ENCODE measurements around the gene SIGLEC7. TPM values are rescaled to one million over a fixed set of nuclear protein-coding genes. Genes with fewer than 3 reads are reported as not detected.

Gene SIGLEC7
- total RNA-seq, 1 experiment from 2014 or later, result not detected

DNA sequence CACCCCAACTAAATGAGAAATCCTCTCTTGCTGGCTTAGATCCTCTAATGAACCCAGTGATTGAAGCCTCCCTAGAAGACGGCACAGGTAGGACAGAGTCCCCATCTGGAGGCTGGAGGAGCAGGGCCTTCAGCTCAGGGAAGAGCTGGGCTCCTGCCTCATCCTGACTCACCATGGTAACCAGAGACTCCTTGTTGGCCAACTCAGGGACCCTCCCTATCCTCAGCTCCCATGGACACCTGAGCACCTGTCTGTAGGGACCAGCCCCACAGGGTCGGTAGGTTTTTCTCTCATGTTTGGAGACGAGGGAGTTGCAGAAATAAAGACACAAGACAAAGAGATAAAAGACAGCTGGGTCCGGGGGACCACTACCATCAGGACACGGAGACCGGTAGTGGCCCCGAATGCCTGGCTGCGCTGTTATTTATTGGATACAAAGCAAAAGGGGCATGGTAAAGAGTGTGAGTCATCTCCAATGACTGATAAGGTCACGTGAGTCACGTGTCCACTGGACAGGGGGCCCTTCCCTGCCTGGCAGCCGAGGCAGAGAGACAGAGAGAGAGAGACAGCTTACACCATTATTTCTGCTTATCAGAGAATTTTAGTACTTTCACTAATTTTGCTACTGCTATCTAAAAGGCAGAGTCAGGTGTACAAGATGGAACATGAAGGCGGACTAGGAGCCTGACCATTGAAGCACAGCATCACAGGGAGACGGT lies 26.6 kb downstream of the SIGLEC7 start:
- DNase-seq (ENCODE audit: low read depth), result peak; percentile 26

DNA sequence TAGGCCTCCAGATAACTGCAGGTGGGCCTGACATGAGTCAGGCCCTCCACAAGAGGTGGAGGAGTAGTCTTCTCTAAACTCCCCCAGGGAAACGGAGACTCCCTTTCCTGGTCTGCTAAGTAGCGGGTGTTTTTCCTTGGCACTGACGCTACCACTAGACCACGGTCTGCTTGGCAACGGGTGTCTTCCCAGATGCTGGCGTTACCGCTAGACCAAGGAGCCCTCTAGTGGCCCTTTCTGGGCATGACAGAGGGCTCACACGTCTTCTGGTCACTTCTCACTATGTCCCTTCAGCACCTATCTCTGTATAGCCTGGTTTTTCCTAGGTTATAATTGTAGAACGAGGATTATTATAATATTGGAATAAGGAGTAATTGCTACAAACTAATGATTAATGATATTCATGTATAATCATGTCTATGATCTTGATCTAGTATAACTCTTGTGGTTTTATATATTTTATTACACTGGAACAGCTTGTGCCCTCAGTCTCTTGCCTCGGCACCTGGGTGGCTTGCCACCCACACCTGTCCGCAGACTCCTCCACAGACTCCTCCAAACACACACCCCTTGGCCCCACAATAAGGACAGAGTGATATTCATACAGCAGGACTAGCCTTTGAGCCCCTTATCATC lies 27.3 kb downstream of the SIGLEC7 start:
- peak; percentile 74 for DNase-seq (ENCODE audit: low read depth)

DNA sequence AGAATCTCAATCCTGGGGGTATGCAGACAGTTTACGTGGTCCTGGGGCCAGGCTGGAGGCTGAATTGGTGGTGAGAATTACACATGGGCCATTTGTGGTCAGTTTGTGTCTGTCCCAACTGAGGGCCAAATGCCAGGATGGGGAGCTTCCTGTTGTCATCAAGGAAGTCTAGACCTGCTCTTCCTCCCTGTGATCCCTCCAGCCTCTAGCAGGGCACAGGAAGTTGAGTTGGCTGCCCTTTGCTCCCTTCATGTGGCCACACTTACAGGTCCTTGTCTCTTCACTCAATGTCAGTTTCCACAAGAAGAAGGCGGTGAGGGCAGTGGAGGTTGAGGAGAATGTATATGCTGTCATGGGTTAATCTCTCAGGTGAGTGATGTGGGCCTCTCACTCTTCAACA lies 30.1 kb downstream of the SIGLEC7 start:
- DNase-seq (ENCODE audit: low read depth), result no peak

DNA sequence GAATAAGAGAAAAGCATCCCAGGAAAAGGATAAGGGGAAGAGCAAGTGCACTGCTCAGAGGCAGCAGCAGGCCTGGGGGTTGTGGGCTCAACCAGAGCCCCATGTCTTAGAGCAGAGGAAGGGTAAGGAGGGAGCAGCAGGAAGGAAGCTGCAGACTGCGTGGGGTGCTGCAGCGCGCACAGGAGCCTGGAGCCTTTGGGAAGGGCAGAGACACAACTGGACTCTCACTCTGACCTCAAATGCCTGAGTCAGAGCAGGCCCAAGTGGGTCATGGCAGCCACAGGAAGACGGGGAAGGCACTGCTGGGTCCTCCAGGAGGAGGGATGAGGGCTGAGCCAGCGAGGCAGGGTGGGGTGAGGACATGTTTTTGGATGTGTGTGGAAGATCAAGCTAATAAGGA lies 31.6 kb downstream of the SIGLEC7 start:
- DNase-seq (ENCODE audit: low read depth), result no peak

DNA sequence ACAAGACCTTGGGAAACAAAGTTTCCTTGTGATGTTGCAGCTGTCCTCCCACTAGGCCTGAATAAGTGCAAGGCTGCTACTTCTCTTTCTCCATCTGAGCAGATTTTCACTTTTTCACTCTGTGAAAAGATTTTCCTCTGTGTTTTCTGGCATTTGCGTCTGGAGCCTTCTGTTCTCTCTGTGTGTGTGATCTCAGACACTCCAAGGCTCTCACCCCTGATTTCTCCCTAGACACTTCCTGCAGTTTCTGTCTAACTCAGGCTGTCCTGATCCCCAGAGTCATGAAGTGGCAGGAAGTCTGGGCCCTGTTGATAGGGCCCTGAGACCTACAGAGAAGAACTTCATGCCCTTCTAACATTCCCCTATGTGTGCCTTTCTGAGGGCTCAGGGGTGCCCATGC lies 37.2 kb downstream of the SIGLEC7 start:
- DNase-seq (ENCODE audit: low read depth), result no peak

DNA sequence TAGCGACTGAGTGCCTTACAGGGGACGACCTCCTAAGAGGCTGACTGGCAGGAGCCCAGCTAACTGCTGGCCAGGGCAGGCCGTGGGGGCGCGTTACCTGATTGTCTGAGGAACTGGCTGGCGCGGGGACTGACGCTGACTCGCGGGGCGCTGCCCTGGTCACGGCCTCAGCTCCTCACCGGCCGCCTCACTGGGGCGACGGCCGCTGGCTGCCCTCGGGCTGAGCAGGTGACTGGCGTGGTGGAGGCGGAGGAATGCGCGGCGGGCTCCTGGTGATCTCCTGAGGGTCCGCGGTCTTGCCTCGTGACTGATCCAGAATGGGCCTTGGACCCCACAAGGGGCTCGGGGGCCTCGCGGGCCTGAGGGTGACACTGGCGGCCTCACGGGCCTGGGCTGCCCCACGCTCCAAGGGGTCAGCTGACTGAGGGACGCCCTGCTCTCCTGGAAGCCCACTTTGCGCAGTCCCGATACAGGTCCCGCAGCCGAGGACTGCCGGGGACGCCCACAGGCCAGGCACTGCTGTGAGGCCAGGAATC lies 39.3 kb downstream of the SIGLEC7 start:
- DNase-seq (ENCODE audit: low read depth), result no peak

DNA sequence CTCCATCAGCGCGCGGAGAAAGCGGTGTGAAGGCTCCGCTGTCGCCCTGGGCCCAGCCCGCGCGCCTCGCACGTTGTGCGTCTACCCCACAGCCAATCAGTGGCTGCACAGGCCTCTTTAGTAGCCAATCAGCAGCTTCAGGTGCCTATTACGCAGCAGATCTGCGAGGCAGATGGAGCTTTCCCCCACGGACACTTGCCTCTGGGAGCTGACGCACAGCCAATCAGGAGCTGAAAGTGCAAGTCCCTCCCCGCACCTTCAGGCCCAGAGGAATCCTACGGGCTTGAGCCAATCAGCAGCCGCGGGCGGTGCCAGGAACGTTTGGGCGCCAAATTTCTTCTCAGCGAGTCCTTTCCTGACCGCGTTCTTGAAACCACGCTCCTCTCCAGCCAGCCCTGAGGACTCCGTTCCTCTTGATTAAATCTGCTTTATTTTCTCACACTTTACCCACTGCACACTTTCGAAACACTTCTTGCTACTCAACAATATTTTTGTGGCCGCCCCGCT lies 39.9 kb downstream of the SIGLEC7 start:
- no peak for DNase-seq (ENCODE audit: low read depth)

DNA sequence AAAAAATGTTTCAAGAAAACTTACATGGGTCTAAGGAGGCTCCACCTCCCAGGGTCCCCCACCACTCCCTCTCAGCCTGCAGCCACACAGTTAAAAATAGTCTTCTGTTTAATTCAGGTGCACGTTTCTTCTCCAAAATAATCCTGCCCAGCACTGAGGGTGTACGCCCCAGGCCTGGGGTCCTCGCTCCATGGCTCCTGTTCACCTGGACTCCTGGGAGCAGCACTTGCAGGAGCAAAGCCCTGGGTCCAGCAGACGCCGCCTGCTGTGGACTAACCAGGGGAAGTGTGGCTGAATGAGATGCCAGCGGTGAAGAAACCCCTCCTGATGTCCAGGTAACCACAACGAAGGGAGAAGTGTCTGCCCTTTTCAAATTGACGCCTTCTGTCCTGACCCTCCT lies 41.5 kb downstream of the SIGLEC7 start:
- DNase-seq (ENCODE audit: low read depth), result no peak

DNA sequence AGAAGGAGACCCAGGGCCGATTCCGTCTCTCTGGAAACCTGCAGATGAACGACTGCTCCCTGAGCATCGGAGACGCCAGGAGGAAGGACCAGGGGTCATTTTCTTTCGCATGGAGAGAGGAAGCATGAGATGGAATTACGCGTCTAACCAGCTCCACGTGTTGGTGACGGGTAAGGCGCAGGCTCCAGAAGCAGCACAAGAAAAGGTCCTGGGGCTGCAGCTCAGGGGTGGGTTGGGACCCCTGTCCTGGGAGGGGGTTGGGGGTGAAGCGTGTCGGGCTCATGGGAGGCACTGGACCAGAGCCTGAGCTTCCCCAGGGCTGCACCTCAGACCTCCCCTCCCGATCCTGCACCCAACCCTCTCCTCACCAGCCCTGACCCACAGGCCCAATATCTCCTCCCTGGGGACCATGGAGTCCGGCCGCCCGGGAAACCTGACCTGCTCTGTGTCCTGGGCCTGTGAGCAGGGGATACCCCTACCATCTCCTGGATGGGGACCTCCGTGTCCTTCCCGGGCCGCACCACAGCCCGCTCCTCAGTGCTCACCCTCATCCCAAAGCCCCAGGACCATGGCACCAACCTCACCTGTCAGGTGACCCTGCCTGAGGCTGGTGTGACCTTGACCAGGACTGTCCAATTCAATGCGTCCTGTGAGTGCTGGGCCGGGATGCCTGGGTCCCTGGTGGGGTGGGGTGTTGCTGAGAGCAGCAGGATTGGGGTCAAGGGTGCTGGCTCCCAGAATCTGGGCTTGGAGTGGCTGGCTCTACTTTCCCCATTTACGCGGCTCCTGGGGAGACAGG lies 43.2 kb downstream of the SIGLEC7 start:
- DNase-seq (ENCODE audit: low read depth), result no peak

DNA sequence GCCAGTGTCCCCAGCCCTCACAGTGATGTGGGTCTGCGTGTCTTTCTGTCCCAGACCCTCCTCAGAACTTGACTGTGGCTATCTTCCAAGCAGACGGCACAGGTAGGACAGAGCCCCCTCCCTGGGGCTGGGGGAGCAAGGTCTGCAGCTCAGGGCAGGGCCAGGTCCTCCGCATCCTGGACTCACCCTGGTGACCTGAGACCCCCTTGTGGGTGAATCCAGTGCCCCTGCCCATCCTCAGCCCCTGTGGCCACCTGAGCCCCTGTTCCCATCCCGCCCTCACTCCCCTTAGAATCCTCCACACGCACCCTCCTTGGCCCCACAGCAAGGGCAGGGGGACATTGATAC lies 43.7 kb downstream of the SIGLEC7 start:
- DNase-seq (ENCODE audit: low read depth), result no peak

DNA sequence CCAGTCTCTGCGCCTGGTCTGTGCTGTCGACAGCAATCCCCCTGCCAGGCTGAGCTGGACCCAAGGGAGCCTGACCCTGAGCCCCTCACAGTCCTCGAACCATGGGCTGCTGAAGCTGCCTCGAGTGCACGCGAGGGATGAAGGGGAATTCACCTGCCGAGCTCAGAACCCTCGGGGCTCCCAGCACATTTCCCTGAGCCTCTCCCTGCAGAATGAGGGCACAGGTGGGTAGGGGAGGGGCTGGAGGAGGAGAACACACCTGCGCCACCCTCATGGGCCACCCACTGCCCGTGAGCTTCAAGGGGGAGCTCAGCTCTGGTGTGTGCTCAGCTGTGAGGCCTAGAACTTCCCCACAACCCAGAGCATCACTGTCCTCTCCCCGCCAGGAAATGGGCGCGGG lies 44.2 kb downstream of the SIGLEC7 start:
- DNase-seq (ENCODE audit: low read depth), result no peak

DNA sequence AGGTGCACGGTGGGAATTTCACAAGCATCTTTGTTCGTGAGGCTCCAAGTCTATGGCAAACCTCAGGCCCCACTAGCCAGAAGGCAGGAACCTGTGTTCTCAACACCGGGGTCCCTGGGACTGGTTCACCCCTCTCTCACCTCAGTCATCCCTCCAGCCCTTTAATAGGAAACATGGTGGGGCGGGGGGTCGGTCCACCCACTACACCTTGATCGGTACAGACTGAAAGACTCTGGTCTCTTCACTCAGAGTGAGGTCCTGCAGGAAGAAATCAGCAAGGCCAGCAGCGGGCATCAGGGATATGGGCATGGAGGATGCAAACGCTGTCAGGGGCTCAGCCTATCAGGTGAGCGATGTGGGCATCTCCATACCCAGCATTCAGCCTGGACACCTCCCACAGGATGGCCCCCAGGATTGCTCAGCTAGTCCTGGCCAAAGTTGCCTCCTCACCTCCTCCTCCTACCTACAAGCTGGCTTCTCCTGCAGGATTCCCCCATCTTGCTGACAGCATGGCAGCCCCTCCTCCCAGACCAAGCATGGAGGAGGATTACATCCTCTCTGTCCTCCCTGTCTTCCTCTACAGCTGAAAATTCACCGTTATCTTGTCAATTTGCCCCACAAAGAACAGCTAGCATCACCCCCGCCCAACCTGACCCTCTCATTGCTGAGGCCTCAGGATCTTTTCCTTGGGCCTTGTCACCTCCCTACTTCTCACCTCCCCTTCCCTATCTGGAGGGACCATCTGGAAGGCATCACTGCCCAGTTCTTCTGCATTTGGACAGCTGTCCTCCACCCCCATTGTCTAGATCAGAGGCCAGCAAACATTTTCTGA lies 45.5 kb downstream of the SIGLEC7 start:
- DNase-seq (ENCODE audit: low read depth), result no peak

DNA sequence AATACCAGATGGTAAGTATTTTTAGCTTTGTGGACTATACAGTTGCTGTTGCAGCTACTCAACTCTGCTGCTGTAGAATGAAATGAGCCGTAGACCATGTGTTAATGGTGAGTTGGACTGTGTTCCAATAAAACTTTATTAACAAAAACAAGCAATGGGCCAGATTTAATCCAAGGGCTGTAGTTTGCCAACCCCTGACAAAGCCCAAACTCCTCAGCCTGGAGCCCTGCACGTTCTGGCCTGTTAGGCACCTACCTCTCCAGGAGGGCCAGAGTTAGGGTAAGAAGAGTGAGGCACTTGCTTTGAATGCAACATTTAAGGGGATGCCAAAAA lies 46.1 kb downstream of the SIGLEC7 start:
- DNase-seq (ENCODE audit: low read depth), result no peak

DNA sequence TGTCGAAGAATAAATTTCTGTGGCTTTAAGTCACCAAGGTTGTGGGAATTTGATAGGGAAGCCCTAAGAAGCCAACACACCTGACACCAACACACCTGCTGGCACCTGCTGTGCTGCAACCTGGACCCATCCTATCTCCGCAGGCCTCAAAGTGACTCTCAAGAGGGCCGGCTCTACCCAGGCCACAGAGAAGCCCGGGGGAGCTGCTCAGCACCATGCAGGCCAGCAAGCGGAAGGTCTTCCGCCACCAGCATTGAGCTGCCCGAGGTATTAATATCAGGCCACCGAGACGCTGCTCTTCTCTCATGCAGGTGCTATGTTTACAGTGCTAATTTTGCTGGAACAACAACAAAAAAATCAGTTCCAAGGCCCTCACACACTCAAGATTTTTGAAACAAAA lies 50.6 kb downstream of the SIGLEC7 start:
- no peak for DNase-seq (ENCODE audit: low read depth)

DNA sequence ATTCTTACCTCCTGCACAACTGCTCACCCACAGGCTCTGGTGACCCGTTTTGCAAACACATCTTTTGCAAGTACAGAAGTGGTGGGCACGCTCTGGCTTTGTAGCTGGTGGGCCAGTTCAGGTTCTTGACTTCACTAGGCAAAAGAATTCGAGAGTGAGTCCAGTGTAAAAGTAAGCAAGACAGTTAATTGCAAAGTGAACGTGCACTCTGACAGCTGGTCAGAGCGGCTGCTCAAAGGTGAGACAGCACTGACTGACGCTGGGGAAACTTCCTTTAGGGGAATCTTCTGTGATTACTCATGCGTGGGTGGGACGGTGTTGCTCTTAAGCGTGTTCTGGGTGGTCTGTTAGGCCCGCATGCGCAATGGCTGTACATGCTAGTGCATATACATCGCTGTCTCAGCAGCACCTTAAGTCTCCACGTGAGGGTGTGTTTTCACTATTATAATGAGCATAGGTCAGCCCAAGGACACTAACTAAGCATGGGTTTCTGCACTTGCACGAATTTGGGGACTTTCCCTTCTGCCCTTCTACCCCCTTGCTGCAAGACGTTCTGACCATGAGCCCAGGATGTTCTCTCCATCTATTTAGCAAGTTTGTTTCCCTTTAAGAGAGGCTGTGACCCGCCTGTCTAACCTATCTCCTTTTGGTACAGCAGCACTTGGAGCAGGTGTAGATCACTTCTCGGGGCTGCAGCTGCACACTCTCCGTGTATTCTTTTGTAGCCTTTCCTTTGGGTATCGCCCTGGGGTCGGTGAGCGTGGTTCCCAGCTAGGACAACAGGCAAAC lies 52.6 kb downstream of the SIGLEC7 start:
- peak; percentile 31 for DNase-seq (ENCODE audit: low read depth)

DNA sequence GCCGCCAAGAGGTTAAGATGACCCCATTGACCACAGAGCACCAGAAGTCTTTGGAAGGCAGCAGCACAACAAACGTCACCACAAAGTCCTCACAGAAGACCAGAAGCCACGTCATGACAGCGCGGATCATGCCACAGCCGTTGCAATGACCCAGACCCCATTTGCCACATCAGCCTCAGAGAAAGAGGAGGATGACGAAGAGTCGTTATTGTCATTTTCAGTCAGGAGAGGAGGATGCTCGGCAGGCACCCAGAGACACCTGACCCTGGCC lies 53.1 kb downstream of the SIGLEC7 start:
- no peak for DNase-seq (ENCODE audit: low read depth)

DNA sequence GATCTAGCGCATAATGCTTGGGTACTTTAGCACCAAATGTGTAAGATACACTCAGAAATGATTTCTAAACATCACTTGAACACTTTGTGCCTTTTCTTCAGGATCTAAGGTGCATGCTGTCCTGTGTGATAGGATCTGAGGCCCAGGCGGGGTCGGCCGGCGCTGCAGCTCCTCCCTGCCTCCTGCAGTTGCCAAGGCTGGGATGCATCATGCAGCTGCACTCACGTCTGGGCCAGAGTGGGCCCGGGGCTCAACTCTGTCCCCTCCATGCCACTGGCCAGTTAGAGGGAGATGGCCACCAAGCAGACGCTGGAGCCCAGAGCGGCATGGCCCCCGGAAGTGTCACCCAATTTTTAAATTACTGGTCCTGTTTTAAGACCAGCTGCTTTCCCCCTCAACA lies 53.5 kb downstream of the SIGLEC7 start:
- no peak for DNase-seq (ENCODE audit: low read depth)

DNA sequence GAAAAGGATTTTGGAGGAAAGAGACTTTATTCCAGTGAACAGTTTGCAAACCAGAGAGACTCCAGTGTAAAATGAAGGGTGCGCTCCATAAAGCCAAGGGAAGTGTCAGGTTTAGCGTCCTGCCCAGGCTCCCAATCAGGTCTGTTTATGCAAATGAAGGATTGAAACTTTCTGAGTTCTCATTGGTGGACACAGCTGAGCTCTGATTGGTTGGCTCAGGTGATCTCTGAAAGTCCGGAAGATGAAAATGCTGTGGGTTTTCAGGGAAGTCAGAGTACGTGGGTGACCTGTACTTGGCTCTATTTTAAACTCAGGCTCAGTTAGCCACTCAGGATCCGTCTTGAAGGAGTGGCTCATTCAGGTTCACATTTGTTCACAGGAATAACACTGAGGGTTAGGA lies 54.1 kb downstream of the SIGLEC7 start:
- peak; percentile 29 for DNase-seq (ENCODE audit: low read depth)

DNA sequence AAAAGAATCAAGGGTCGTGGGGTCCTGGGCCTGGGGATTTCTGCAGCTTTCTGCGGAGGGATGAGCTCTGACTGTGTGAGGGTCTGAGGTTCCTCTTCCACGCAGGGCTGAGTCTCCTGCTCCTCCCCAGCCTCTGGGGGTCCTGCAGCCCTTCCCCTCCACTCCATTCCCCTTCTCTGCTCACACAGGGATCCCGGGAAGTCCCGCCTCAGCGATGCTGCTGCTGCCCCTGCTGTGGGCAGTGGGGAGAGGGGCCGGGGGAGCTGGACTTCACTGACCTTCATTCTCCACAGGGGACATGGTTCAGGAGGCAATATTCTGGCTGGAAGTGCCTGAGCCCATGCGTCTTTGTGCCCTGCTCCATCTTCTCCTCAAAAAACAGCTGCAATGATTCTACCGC lies 56.5 kb downstream of the SIGLEC7 start:
- DNase-seq (ENCODE audit: low read depth), result no peak

DNA sequence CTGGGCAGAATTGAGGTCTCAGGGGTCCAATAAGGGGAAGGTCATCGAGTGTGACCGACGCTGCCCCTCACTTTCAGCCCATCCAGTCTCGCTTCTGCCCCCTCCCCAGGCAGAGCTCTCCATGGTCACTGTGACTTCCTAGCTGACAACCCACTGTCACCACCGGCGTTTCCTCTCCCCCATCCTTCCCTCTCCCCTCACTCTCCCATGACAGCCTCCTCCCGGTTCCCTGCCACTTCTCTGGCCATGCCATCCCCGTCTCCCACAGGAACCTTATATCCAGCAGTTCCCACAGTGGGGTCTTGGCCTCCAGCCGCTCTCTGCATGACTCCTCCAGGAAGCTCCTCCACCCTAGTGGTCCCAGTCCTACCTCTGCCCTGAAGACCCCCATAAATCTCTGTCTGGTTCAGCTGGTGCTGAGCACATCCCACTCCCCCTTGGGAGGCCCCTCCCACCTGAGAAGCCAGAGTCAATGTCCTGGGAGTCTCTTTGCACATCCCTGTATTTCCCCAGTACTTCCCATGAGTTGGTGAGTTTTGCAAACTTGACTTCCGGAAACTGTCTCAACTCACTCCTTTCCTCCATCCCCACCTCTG lies 58.1 kb downstream of the SIGLEC7 start:
- no peak for DNase-seq (ENCODE audit: low read depth)

DNA sequence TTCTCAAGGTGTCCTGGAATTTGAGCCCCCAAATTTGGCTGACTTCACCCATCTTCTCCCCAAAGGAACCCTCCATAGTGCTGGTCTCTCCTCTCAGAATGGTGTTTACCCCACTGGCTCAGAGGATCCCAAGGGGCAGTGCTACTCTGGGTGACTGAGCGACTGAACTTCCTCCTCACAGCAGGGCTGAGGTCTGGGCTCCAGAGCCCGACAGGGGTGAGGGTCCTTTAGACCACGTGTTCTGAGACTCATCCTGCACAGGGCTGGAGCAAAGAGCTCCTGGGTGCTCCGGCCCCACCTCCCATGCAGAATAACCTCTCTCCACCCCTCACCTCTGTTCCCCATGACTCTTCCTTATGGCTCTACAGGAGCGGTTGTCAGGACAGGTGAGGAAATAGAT lies 59.6 kb downstream of the SIGLEC7 start:
- no peak for DNase-seq (ENCODE audit: low read depth)

All from RPMI7951 (cell line).